Measurements from ENCODE around the gene TBC1D14. TPM values are rescaled to one million over a fixed set of nuclear protein-coding genes. Genes with fewer than 3 reads are reported as not detected.

TBC1D14 gene
- polyA plus RNA-seq, 1 of the 3 experiments (the other 2 are of a cell fraction): 39.5 TPM

- no peak for TF ChIP-seq USF2 (IDR thresholded peaks at IDR 0.05; ENCODE audit: borderline replicate concordance, low read depth, low read length)
- TF ChIP-seq JUND (IDR thresholded peaks at IDR 0.05): no peak
- TF ChIP-seq MEF2A (IDR thresholded peaks at IDR 0.05; ENCODE audit: borderline replicate concordance, low read depth): no peak
- no peak for TF ChIP-seq RXRA (IDR thresholded peaks at IDR 0.05; ENCODE audit: borderline replicate concordance, low read depth)
- TF ChIP-seq TCF12 (IDR thresholded peaks at IDR 0.05): no peak
- no peak for TF ChIP-seq USF1 (IDR thresholded peaks at IDR 0.05; ENCODE audit: borderline replicate concordance, low read depth)
- TF ChIP-seq NRF1 (IDR thresholded peaks at IDR 0.05; ENCODE audit: low read depth, low read length): no peak
- TF ChIP-seq NFIC (IDR thresholded peaks at IDR 0.05; ENCODE audit: borderline replicate concordance): no peak
- TF ChIP-seq ELF1 (IDR thresholded peaks at IDR 0.05): no peak
- TF ChIP-seq CHD2 (IDR thresholded peaks at IDR 0.05; ENCODE audit: low read length, partially characterized antibody): no peak
These were observed 47.0 kb downstream of the TBC1D14 start (continued) for GRCh38 chr4:6956434-6957147.

GRCh38 chr4:6957148-6957520 is 47.5 kb downstream of the TBC1D14 start:
- Histone ChIP-seq H4K20me1 (ENCODE audit: insufficient read depth) (no peaks in the 10 kb centered on the region), H3K4me2 (no peak overlapping the region), H3K4me1 (ENCODE audit: control insufficient read depth in 1 of 2, insufficient read depth in 2 of 2, low read depth in 1 of 2, low read length in 1 of 2) (peaks cover 0 to 9% of the 10 kb centered on the region in 2 experiments; a peak in 1 of 4 replicates), H3F3A (replicated peaks; ENCODE audit: insufficient read depth) (no peaks in the 10 kb centered on the region), H3K27me3 (ENCODE audit: insufficient read depth) (no peaks in the 10 kb centered on the region), H3K9me2 (no peaks in the 10 kb centered on the region), H3K36me3 (replicated peaks in 1 of 2; ENCODE audit: control insufficient read depth in 1 of 2, insufficient read depth in 2 of 2, low read length in 1 of 2) (no peaks in the 10 kb centered on the region), H3K9ac (no peak overlapping the region), H3K9me3 (no peaks in the 10 kb centered on the region), H3K79me2 (ENCODE audit: insufficient read depth) (peaks cover 3% of the 10 kb centered on the region; the same call in 1 of the 2 replicates), H3K27ac (ENCODE audit: low read depth in 2 of 2, low read length in 1 of 2) (no peak overlapping the region), H3K4me3 (ENCODE audit: low read depth in 2 of 2, low read length in 1 of 2) (no peak overlapping the region), H2AFZ (ENCODE audit: low read depth) (no peak overlapping the region)
- no peak for TF ChIP-seq RXRA (IDR thresholded peaks at IDR 0.05; ENCODE audit: borderline replicate concordance, low read depth)
- no peak for TF ChIP-seq YY1 (IDR thresholded peaks at IDR 0.05; ENCODE audit: low read depth)
- TF ChIP-seq EP300 (IDR thresholded peaks at IDR 0.05; ENCODE audit: borderline replicate concordance in 1 of 2, low read depth in 1 of 2, low read length in 1 of 2): no peak
- no peak for TF ChIP-seq GATA2 (CRISPR knock-in tag; IDR thresholded peaks at IDR 0.05)
- TF ChIP-seq IRF3 (IDR thresholded peaks at IDR 0.05; ENCODE audit: low read depth, low read length): no peak
- no peak for TF ChIP-seq FOXJ3 (CRISPR knock-in tag; IDR thresholded peaks at IDR 0.05)
- no peak for TF ChIP-seq MXI1 (IDR thresholded peaks at IDR 0.05; ENCODE audit: low read depth, low read length)
- no peak for TF ChIP-seq JUND (IDR thresholded peaks at IDR 0.05)
- no peak for TF ChIP-seq MEF2A (IDR thresholded peaks at IDR 0.05; ENCODE audit: borderline replicate concordance, low read depth)
- TF ChIP-seq SMC3 (IDR thresholded peaks at IDR 0.05; ENCODE audit: low read depth, low read length): no peak
- no peak for TF ChIP-seq POLR2AphosphoS5 (IDR thresholded peaks at IDR 0.05; ENCODE audit: low read depth, low read length)
- no peak for TF ChIP-seq TAF1 (IDR thresholded peaks at IDR 0.05; ENCODE audit: borderline replicate concordance, low read depth, low read length)
- no peak for TF ChIP-seq RFX5 (IDR thresholded peaks at IDR 0.05; ENCODE audit: low read length)
- no peak for TF ChIP-seq NFIC (IDR thresholded peaks at IDR 0.05; ENCODE audit: borderline replicate concordance)
- no peak for TF ChIP-seq ZBTB33 (IDR thresholded peaks at IDR 0.05; ENCODE audit: borderline replicate concordance, low read depth)
- no peak for TF ChIP-seq MAX (IDR thresholded peaks at IDR 0.05; ENCODE audit: low read depth)
- no peak for TF ChIP-seq PBX3 (IDR thresholded peaks at IDR 0.05)
- no peak for TF ChIP-seq EZH2phosphoT487 (IDR thresholded peaks at IDR 0.05; ENCODE audit: borderline replicate concordance, low read depth)
- no peak for TF ChIP-seq TCF12 (IDR thresholded peaks at IDR 0.05)
- ChIA-PET CTCF (interaction anchor here (3.4 kb wide), 1 partner anchor 17 kb away, joined by 18 read pairs; no protein-coding TSS in a partner anchor), POLR2A (no interaction called here)
- WGBS (ENCODE audit: low lambda C conversion rate): 94% methylated on average over 6 of the region's 6 CpGs
- DNase-seq: no peak
